HepG2 (cell line): Measurements from ENCODE around the gene SLC2A4. TPM values are rescaled to one million over a fixed set of nuclear protein-coding genes. Genes with fewer than 3 reads are reported as not detected.

Experiments used
- ARHGAP35 ChIP-seq: sonication (generic); formaldehyde crosslinking; IDR thresholded peaks from 2 replicates; pipeline ENCODE4 v1.9.0; 2022; ENCODE audit warnings: mild to moderate bottlenecking, inconsistent platforms, moderate library complexity, missing genetic modification reagents, borderline replicate concordance
- ARID2 ChIP-seq: sonication (generic); formaldehyde crosslinking; IDR thresholded peaks from 2 replicates; pipeline ENCODE4 v1.8.1; 2022; ENCODE audit warnings: mild to moderate bottlenecking, missing genetic modification reagents, borderline replicate concordance
- BHLHE40 ChIP-seq: IDR thresholded peaks from 2 replicates; pipeline ENCODE4 v1.6.1; 2011; ENCODE audit warnings: low read length, improper control_type of control experiment
- CBX1 ChIP-seq: IDR thresholded peaks from one replicate; pipeline ENCODE4 v1.6.1; 2016; ENCODE audit warnings: antibody characterized with exemption, low read depth
- ELF3 ChIP-seq: IDR thresholded peaks from 2 replicates; pipeline ENCODE4 v1.6.1; 2016; ENCODE audit warnings: missing genetic modification reagents, missing compliant biosample characterization
- EZH2 ChIP-seq: conservative IDR thresholded peaks from 2 replicates; pipeline ENCODE4 v1.6.1; 2012; ENCODE audit warnings: mild to moderate bottlenecking, low read depth, low read length, moderate library complexity
- GZF1 ChIP-seq: sonication (generic); formaldehyde crosslinking; IDR thresholded peaks from 2 replicates; pipeline ENCODE4 v1.5.1; 2020; ENCODE audit warnings: mild to moderate bottlenecking, missing genetic modification reagents
- MAFF ChIP-seq: IDR thresholded peaks from 2 replicates; pipeline ENCODE4 v1.6.1; 2011; ENCODE audit warnings: low read depth, low read length, improper control_type of control experiment
- MTF2 ChIP-seq: sonication (generic); formaldehyde crosslinking; IDR thresholded peaks from 2 replicates; pipeline ENCODE4 v1.5.0; 2020; ENCODE audit warnings: missing genetic modification reagents, borderline replicate concordance
- SCMH1 ChIP-seq: sonication (generic); formaldehyde crosslinking; IDR thresholded peaks from 2 replicates; pipeline ENCODE4 v1.9.0; 2021; ENCODE audit warnings: missing genetic modification reagents, mild to moderate bottlenecking, borderline replicate concordance
- TGIF2 ChIP-seq: IDR thresholded peaks from 2 replicates; pipeline ENCODE4 v1.6.1; 2016; ENCODE audit warnings: control low read depth, missing compliant biosample characterization
- YY1 ChIP-seq: IDR thresholded peaks from 2 replicates; pipeline ENCODE4 v1.6.1; 2011; ENCODE audit warnings: low read length, low read depth, moderate library complexity, mild to moderate bottlenecking; ENCODE audit not compliant: insufficient read depth, insufficient replicate concordance
- ZBTB3 ChIP-seq: sonication (generic); formaldehyde crosslinking; IDR thresholded peaks from 2 replicates; pipeline ENCODE4 v1.4.0; 2020; ENCODE audit warnings: low read depth, mild to moderate bottlenecking, moderate library complexity, missing genetic modification reagents, borderline replicate concordance
- ZKSCAN8 ChIP-seq: IDR thresholded peaks from 2 replicates; pipeline ENCODE4 v1.6.1; 2016; ENCODE audit warnings: borderline replicate concordance, missing genetic modification reagents, missing compliant biosample characterization
- ZNF101 ChIP-seq: sonication (generic); formaldehyde crosslinking; IDR thresholded peaks from 2 replicates; pipeline ENCODE4 v1.4.0; 2020; ENCODE audit warnings: mild to moderate bottlenecking, low read depth, missing genetic modification reagents, borderline replicate concordance
- ZNF337 ChIP-seq: sonication (generic); formaldehyde crosslinking; IDR thresholded peaks from 2 replicates; pipeline ENCODE4 v1.5.1; 2020; ENCODE audit warnings: missing genetic modification reagents, low read depth, mild to moderate bottlenecking, borderline replicate concordance
- ZNF790 ChIP-seq: sonication (generic); formaldehyde crosslinking; IDR thresholded peaks from 2 replicates; pipeline ENCODE4 v1.8.0; 2022; ENCODE audit warnings: missing genetic modification reagents, mild to moderate bottlenecking, borderline replicate concordance
- ZNF839 ChIP-seq: sonication (generic); formaldehyde crosslinking; IDR thresholded peaks from 2 replicates; pipeline ENCODE4 v1.4.0; 2020; ENCODE audit warnings: missing genetic modification reagents, mild to moderate bottlenecking, borderline replicate concordance
- ZSCAN12 ChIP-seq: sonication (generic); formaldehyde crosslinking; IDR thresholded peaks from 2 replicates; pipeline ENCODE4 v1.9.0; 2021; ENCODE audit warnings: mild to moderate bottlenecking, missing genetic modification reagents
- polyA plus RNA-seq, 8 experiments: library from polyadenylated mRNA; depleted of rRNA in 3 of 8; stranded (reverse) in 7 of 8; unstranded in 1 of 8; fragments of >200 nt; fragmentation: Illumina TruSeq in 4 of 8; extraction: Trizol in 4 of 8; gene quantifications; 2 replicates each; pipeline versions ENCODE4 v1.2.1 to v1.2.3, GENCODE V29; 2011 to 2016; ENCODE audit warnings: low read depth in 4 of 8, missing spikeins in 1 of 8, mixed read lengths in 1 of 8; ENCODE audit not compliant: insufficient read depth in 1 of 8
- total RNA-seq, 5 experiments: library from RNA; depleted of rRNA; stranded (reverse); fragments of >200 nt; fragmentation: Illumina TruSeq; extraction: Trizol; gene quantifications; 2 replicates each; pipeline ENCODE4 v1.2.3, GENCODE V29; 2016; ENCODE audit warnings: low read depth in 1 of 5
- TF ChIP-seq, protein P1 (sequence below): sonication (generic); formaldehyde crosslinking; IDR thresholded peaks from 2 replicates; pipeline ENCODE4 v1.8.1; 2023; ENCODE audit warnings: mild to moderate bottlenecking, moderate library complexity, missing genetic modification reagents
- TF ChIP-seq, protein P2 (sequence below): sonication (generic); formaldehyde crosslinking; IDR thresholded peaks from 2 replicates; pipeline ENCODE4 v1.4.0; 2020; ENCODE audit warnings: mild to moderate bottlenecking, missing genetic modification reagents
- TF ChIP-seq, protein P3 (sequence below): IDR thresholded peaks from 2 replicates; pipeline ENCODE4 v1.6.1; 2016; ENCODE audit warnings: missing biosample characterization, missing genetic modification reagents, low read depth
- TF ChIP-seq, protein P4 (sequence below): sonication (generic); formaldehyde crosslinking; IDR thresholded peaks from 2 replicates; pipeline ENCODE4 v1.9.0; 2021; ENCODE audit warnings: missing genetic modification reagents, borderline replicate concordance

Gene SLC2A4
- total and polyA plus RNA-seq, 2 of the 13 experiments (the other 11 are each of a cell fraction or from before 2014, with no cell fraction given) = 4.9 to 5.8 TPM

DNA sequence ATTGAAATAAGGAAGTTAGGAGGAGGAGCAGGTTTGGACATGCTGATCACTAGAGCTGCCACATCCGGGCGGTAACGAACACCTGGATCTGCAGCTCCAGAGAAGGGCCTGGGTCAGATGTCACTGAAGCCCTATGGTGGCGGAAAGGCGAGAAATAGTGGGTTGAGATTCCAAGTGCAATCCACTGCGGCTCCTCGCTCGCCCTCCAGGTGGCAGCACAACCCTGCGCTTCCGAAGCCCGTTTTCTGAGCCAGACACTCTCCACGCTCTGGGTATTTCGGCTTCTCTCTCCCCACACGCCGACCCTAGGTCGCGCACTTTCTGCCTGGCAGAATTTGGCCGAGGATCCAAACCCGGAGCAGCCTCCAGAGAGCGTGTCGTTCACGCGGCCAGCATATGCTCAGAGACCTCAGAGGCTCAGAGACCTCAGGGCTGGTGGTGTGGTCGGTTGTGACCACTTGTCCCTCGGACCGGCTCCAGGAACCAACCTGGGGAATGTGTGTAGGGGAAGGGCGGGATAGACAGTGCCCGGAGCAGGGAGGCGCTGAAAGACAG is 922 bp upstream of the SLC2A4 start (continued):
- TF ChIP-seq, protein P1, sequence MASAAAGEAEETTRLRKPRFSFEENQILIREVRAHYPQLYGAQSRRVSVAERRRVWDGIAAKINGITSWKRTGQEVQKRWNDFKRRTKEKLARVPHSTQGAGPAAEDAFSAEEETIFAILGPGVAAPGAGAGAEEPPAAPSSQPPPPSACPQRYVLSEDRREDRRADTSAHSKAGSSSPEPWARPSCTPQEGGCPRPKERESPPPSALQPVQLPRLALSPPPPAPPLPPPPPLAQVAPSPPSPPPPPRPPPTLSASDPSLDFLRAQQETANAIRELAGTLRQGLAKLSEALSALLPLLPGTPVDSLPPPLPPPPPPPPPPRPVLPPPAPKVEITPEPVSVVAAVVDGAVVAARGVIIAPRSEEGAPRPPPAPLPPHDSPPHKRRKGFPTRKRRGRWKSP (CRISPR knock-in tag) = peak; percentile 73; the same call in 1 of the 2 replicates
- TF ChIP-seq BHLHE40 = no peak; the same call in 1 of the 2 replicates
- 0 out of 2 replicates have a peak, but pooled peaks have one; percentile 69 for TF ChIP-seq ZBTB3
- TF ChIP-seq ELF3 (CRISPR knock-in tag) = no peak
- TF ChIP-seq SCMH1 = no peak
- TF ChIP-seq ZSCAN12 (CRISPR knock-in tag) = no peak
- TF ChIP-seq MTF2 (CRISPR knock-in tag) = no peak; the same call in 1 of the 2 replicates
- TF ChIP-seq, protein P2, sequence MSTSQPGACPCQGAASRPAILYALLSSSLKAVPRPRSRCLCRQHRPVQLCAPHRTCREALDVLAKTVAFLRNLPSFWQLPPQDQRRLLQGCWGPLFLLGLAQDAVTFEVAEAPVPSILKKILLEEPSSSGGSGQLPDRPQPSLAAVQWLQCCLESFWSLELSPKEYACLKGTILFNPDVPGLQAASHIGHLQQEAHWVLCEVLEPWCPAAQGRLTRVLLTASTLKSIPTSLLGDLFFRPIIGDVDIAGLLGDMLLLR (CRISPR knock-in tag) = no peak
- TF ChIP-seq YY1 = peak; percentile 38
- TF ChIP-seq ARID2 (CRISPR knock-in tag) = no peak
- no peak for TF ChIP-seq ZNF790
- no peak for TF ChIP-seq ZNF839 (CRISPR knock-in tag)
- no peak for TF ChIP-seq MAFF
- TF ChIP-seq ZKSCAN8 (CRISPR knock-in tag) = no peak
- no peak for TF ChIP-seq ZNF101 (CRISPR knock-in tag)
- TF ChIP-seq GZF1 (CRISPR knock-in tag) = no peak
- TF ChIP-seq ARHGAP35 = no peak
- peak; percentile 81; the same call in 1 of the 2 replicates for TF ChIP-seq ZNF337
- TF ChIP-seq, protein P3, sequence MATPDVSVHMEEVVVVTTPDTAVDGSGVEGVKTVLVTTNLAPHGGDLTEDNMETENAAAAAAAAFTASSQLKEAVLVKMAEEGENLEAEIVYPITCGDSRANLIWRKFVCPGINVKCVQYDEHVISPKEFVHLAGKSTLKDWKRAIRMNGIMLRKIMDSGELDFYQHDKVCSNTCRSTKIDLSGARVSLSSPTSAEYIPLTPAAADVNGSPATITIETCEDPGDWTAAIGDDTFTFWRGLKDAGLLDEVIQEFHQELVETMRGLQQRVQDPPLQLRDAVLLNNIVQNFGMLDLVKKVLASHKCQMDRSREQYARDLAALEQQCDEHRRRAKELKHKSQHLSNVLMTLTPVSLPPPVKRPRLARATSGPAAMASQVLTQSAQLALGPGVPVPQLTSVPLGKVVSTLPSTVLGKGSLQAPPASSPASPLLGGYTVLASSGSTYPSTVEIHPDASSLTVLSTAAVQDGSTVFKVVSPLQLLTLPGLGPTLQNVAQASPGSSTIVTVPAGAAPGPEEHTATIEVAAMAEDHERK (CRISPR knock-in tag) = no peak
- TF ChIP-seq, protein P4, sequence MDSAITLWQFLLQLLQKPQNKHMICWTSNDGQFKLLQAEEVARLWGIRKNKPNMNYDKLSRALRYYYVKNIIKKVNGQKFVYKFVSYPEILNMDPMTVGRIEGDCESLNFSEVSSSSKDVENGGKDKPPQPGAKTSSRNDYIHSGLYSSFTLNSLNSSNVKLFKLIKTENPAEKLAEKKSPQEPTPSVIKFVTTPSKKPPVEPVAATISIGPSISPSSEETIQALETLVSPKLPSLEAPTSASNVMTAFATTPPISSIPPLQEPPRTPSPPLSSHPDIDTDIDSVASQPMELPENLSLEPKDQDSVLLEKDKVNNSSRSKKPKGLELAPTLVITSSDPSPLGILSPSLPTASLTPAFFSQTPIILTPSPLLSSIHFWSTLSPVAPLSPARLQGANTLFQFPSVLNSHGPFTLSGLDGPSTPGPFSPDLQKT (CRISPR knock-in tag) = no peak
- TF ChIP-seq TGIF2 (CRISPR knock-in tag) = peak; percentile 77; the same call in 1 of the 2 replicates
- no peak for TF ChIP-seq CBX1
- no peak for TF ChIP-seq EZH2
